ENCODE results near the gene BORCS5. TPM values are rescaled to one million over a fixed set of nuclear protein-coding genes. Genes with fewer than 3 reads are reported as not detected.

BORCS5 gene
- total and polyA plus RNA-seq, 2 experiments from 2014 or later = 11.3 to 12.6 TPM

- peaks cover 7% of the 10 kb centered on the region; the same call in 1 of the 2 replicates for H3K4me1 ChIP-seq (ENCODE audit: insufficient read depth)
- H3K4me3 Mint-ChIP-seq = no peak overlapping the region
- H3K4me3 ChIP-seq = no peak overlapping the region
- no peaks in the 10 kb centered on the region for H3K36me3 ChIP-seq (ENCODE audit: insufficient read depth)
- H3K4me2 ChIP-seq = no peak overlapping the region
- H3K9me3 Mint-ChIP-seq = no peaks in the 10 kb centered on the region; the same call in 2 of the 3 replicates
- peaks cover 17% of the 10 kb centered on the region for H3K36me3 Mint-ChIP-seq (ENCODE audit: low read depth)
- no peaks in the 10 kb centered on the region for H3K27me3 ChIP-seq (ENCODE audit: insufficient read depth)
- H3K9me2 ChIP-seq (ENCODE audit: insufficient read depth) = no peaks in the 10 kb centered on the region
- DNase-seq (ENCODE audit: low spot score) (peak; percentile 18), ATAC-seq (peak; percentile 66)
- H3K4me1 Mint-ChIP-seq = peaks cover 18% of the 10 kb centered on the region
- H3K27me3 Mint-ChIP-seq (ENCODE audit: insufficient read depth, low read depth, poor library complexity) = peaks cover 2% of the 10 kb centered on the region
- no peak overlapping the region for H2AFZ ChIP-seq
- no peaks in the 10 kb centered on the region for H4K20me1 ChIP-seq (replicated peaks; ENCODE audit: insufficient read depth)
- no peak overlapping the region for H3K27ac ChIP-seq (ENCODE audit: low read depth)
- TF ChIP-seq, protein P1, sequence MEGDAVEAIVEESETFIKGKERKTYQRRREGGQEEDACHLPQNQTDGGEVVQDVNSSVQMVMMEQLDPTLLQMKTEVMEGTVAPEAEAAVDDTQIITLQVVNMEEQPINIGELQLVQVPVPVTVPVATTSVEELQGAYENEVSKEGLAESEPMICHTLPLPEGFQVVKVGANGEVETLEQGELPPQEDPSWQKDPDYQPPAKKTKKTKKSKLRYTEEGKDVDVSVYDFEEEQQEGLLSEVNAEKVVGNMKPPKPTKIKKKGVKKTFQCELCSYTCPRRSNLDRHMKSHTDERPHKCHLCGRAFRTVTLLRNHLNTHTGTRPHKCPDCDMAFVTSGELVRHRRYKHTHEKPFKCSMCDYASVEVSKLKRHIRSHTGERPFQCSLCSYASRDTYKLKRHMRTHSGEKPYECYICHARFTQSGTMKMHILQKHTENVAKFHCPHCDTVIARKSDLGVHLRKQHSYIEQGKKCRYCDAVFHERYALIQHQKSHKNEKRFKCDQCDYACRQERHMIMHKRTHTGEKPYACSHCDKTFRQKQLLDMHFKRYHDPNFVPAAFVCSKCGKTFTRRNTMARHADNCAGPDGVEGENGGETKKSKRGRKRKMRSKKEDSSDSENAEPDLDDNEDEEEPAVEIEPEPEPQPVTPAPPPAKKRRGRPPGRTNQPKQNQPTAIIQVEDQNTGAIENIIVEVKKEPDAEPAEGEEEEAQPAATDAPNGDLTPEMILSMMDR (conservative IDR thresholded peaks at IDR 0.05; ENCODE audit: low read depth in 2 of 2) = 0 out of 4 replicates have a peak, but pooled peaks of 1 of the 2 experiments have one; percentile 20
- TF ChIP-seq, protein P2, sequence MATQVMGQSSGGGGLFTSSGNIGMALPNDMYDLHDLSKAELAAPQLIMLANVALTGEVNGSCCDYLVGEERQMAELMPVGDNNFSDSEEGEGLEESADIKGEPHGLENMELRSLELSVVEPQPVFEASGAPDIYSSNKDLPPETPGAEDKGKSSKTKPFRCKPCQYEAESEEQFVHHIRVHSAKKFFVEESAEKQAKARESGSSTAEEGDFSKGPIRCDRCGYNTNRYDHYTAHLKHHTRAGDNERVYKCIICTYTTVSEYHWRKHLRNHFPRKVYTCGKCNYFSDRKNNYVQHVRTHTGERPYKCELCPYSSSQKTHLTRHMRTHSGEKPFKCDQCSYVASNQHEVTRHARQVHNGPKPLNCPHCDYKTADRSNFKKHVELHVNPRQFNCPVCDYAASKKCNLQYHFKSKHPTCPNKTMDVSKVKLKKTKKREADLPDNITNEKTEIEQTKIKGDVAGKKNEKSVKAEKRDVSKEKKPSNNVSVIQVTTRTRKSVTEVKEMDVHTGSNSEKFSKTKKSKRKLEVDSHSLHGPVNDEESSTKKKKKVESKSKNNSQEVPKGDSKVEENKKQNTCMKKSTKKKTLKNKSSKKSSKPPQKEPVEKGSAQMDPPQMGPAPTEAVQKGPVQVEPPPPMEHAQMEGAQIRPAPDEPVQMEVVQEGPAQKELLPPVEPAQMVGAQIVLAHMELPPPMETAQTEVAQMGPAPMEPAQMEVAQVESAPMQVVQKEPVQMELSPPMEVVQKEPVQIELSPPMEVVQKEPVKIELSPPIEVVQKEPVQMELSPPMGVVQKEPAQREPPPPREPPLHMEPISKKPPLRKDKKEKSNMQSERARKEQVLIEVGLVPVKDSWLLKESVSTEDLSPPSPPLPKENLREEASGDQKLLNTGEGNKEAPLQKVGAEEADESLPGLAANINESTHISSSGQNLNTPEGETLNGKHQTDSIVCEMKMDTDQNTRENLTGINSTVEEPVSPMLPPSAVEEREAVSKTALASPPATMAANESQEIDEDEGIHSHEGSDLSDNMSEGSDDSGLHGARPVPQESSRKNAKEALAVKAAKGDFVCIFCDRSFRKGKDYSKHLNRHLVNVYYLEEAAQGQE (IDR thresholded peaks at IDR 0.05; ENCODE audit: unreplicated experiment) = no peak
- no peak for TF ChIP-seq NANOG (IDR thresholded peaks at IDR 0.05; ENCODE audit: borderline replicate concordance)
- no peaks in the 10 kb centered on the region for H3F3A ChIP-seq (replicated peaks; ENCODE audit: low read depth)
- H3K27ac Mint-ChIP-seq = no peak overlapping the region
- H3K79me2 ChIP-seq (replicated peaks; ENCODE audit: insufficient read depth) = no peaks in the 10 kb centered on the region; the same call in 1 of the 2 replicates
Measured at GRCh38 chr12:12404297-12404696, 47.4 kb downstream of the BORCS5 start.

- no peaks in the 10 kb centered on the region for H3F3A ChIP-seq (replicated peaks; ENCODE audit: low read depth)
- H2AFZ ChIP-seq = no peak overlapping the region
- H3K9me2 ChIP-seq (ENCODE audit: insufficient read depth) = no peaks in the 10 kb centered on the region
- no peaks in the 10 kb centered on the region for H3K27me3 ChIP-seq (ENCODE audit: insufficient read depth)
- peaks cover 9% of the 10 kb centered on the region; the same call in 1 of the 3 replicates for H3K4me1 Mint-ChIP-seq
- peaks cover 2% of the 10 kb centered on the region for H3K27me3 Mint-ChIP-seq (ENCODE audit: insufficient read depth, low read depth, poor library complexity)
- H4K20me1 ChIP-seq (replicated peaks; ENCODE audit: insufficient read depth) = no peaks in the 10 kb centered on the region
- no peak overlapping the region for H3K27ac ChIP-seq (ENCODE audit: low read depth)
- H3K4me3 ChIP-seq = no peak overlapping the region
- H3K9me3 Mint-ChIP-seq = peaks cover 3% of the 10 kb centered on the region; the same call in 2 of the 3 replicates
- H3K79me2 ChIP-seq (replicated peaks; ENCODE audit: insufficient read depth) = no peaks in the 10 kb centered on the region; the same call in 1 of the 2 replicates
- H3K27ac Mint-ChIP-seq = no peak overlapping the region
- no peaks in the 10 kb centered on the region for H3K36me3 ChIP-seq (ENCODE audit: insufficient read depth)
- DNase-seq (ENCODE audit: low spot score) (no peak), ATAC-seq (no peak)
- no peak overlapping the region for H3K4me3 Mint-ChIP-seq
- H3K4me1 ChIP-seq (ENCODE audit: insufficient read depth) = no peaks in the 10 kb centered on the region; the same call in 1 of the 2 replicates
- no peak overlapping the region for H3K4me2 ChIP-seq
- peaks cover 14% of the 10 kb centered on the region for H3K36me3 Mint-ChIP-seq (ENCODE audit: low read depth)
- no peak for TF ChIP-seq EZH2phosphoT487 (IDR thresholded peaks at IDR 0.05; ENCODE audit: unreplicated experiment)
- no peak for TF ChIP-seq NANOG (IDR thresholded peaks at IDR 0.05; ENCODE audit: borderline replicate concordance)
- no peak for TF ChIP-seq ZNF331 (CRISPR knock-in tag; IDR thresholded peaks at IDR 0.05; ENCODE audit: low read depth)
- TF ChIP-seq ETS1 (IDR thresholded peaks at IDR 0.05) = no peak
- TF ChIP-seq, protein P1 (conservative IDR thresholded peaks at IDR 0.05; ENCODE audit: low read depth in 2 of 2) = no peak
- TF ChIP-seq, protein P2 (IDR thresholded peaks at IDR 0.05; ENCODE audit: unreplicated experiment) = no peak
- no peak for TF ChIP-seq EZH2 (IDR thresholded peaks at IDR 0.05; ENCODE audit: low read depth, unreplicated experiment)
Measured at GRCh38 chr12:12405882-12406281, 49.0 kb downstream of the BORCS5 start.
